Neuronal stem cell (in vitro differentiated cells): Measurements from ENCODE around the gene SLITRK3.

Experiments used
- DNase-seq: peaks from one replicate; pipeline ENCODE4 v3.0.0-alpha.2; 2013; ENCODE audit warnings: low spot score
- H2AFZ ChIP-seq: one replicate; pipeline ENCODE4 v1.6.1; 2013; ENCODE audit warnings: mild to moderate bottlenecking, low read length, inconsistent platforms
- H2AK5ac ChIP-seq: 2 replicates; pipeline ENCODE4 v1.6.1; 2013; ENCODE audit warnings: low read depth, mild to moderate bottlenecking, inconsistent platforms, low read length, moderate library complexity, mixed read lengths
- H2BK120ac ChIP-seq: 2 replicates; pipeline ENCODE4 v1.6.1; 2013; ENCODE audit warnings: low read depth, mild to moderate bottlenecking, inconsistent platforms, low read length, moderate library complexity, mixed read lengths
- H2BK12ac ChIP-seq: one replicate; pipeline ENCODE4 v1.6.1; 2013; ENCODE audit warnings: low read length, inconsistent platforms
- H2BK15ac ChIP-seq: 2 replicates; pipeline ENCODE4 v1.6.1; 2013; ENCODE audit warnings: mild to moderate bottlenecking, low read length, inconsistent platforms, mixed read lengths
- H2BK5ac ChIP-seq: one replicate; pipeline ENCODE4 v1.6.1; 2013; ENCODE audit warnings: inconsistent platforms, mild to moderate bottlenecking, low read length, moderate library complexity
- H3K14ac ChIP-seq: one replicate; pipeline ENCODE4 v1.6.1; 2013; ENCODE audit warnings: low read length, inconsistent platforms
- H3K18ac ChIP-seq: 2 replicates; pipeline ENCODE4 v1.6.1; 2013; ENCODE audit warnings: low read length, inconsistent platforms
- H3K23ac ChIP-seq: 2 replicates; pipeline ENCODE4 v1.6.1; 2013; ENCODE audit warnings: low read depth, mild to moderate bottlenecking, mixed read lengths, low read length, inconsistent platforms; ENCODE audit not compliant: poor library complexity
- H3K27ac ChIP-seq: replicated peaks from 3 replicates; pipeline ENCODE4 v1.5.1; 2013; ENCODE audit warnings: low read length, inconsistent platforms
- H3K27me3 ChIP-seq, 3 experiments: 2 replicates each; pipeline ENCODE4 v1.6.1; 2013; ENCODE audit warnings: low read length in 3 of 3, mild to moderate bottlenecking in 2 of 3, inconsistent platforms in 1 of 3, low read depth in 1 of 3, mixed read lengths in 1 of 3, moderate library complexity in 1 of 3; ENCODE audit not compliant: control insufficient read depth in 3 of 3, insufficient read depth in 3 of 3
- H3K36me3 ChIP-seq, 2 donors: replicated peaks in 1 of 2; 2 replicates each; pipeline ENCODE4 v1.6.1; 2013; ENCODE audit warnings: low read length in 2 of 2; ENCODE audit not compliant: control insufficient read depth in 2 of 2, insufficient read depth in 2 of 2
- H3K4ac ChIP-seq: 2 replicates; pipeline ENCODE4 v1.6.1; 2013; ENCODE audit warnings: inconsistent platforms, mild to moderate bottlenecking, low read length, moderate library complexity
- H3K4me1 ChIP-seq, 2 donors: 1 replicate in 1 of 2; 2 replicates in 1 of 2; pipeline ENCODE4 v1.6.1; 2013; ENCODE audit warnings: low read length in 2 of 2, low read depth in 1 of 2; ENCODE audit not compliant: control insufficient read depth in 2 of 2, insufficient read depth in 1 of 2
- H3K4me2 ChIP-seq: one replicate; pipeline ENCODE4 v1.6.1; 2013; ENCODE audit warnings: mild to moderate bottlenecking, low read length, inconsistent platforms; ENCODE audit not compliant: insufficient read depth, poor library complexity, severe bottlenecking
- H3K4me3 ChIP-seq, 2 donors: 2 replicates each; pipeline ENCODE4 v1.5.1; 2013; ENCODE audit warnings: low read length in 2 of 2, mild to moderate bottlenecking in 2 of 2, inconsistent platforms in 1 of 2, moderate library complexity in 1 of 2
- H3K79me1 ChIP-seq: one replicate; pipeline ENCODE4 v1.6.1; 2013; ENCODE audit warnings: low read depth, mild to moderate bottlenecking, inconsistent platforms, low read length, moderate library complexity
- H3K9ac ChIP-seq: one replicate; pipeline ENCODE4 v1.6.1; 2013; ENCODE audit warnings: mild to moderate bottlenecking, low read depth, low read length, inconsistent platforms; ENCODE audit not compliant: poor library complexity
- H3K9me3 ChIP-seq, 2 donors: replicated peaks in 1 of 2; 2 replicates each; pipeline versions ENCODE3 to v1.6.1; 2013; ENCODE audit warnings: low read length in 2 of 2, mild to moderate bottlenecking in 2 of 2, inconsistent platforms in 1 of 2, low read depth in 1 of 2, mixed read lengths in 1 of 2, moderate library complexity in 1 of 2; ENCODE audit not compliant: control insufficient read depth in 2 of 2, insufficient read depth in 1 of 2
- H4K8ac ChIP-seq: one replicate; pipeline ENCODE4 v1.6.1; 2013; ENCODE audit warnings: low read depth, mild to moderate bottlenecking, inconsistent platforms, low read length, moderate library complexity
- H4K91ac ChIP-seq: one replicate; pipeline ENCODE4 v1.6.1; 2013; ENCODE audit warnings: low read length, low read depth, mild to moderate bottlenecking, inconsistent platforms; ENCODE audit not compliant: poor library complexity
- WGBS, 2 donors: extraction: QIAGEN DNeasy Blood & Tissue Kit; methylation state at CpG; one replicate each; pipeline ENCODE4 v1.1.7; 2013; ENCODE audit warnings: missing lambda C conversion rate in 2 of 2, mixed read lengths in 1 of 2; ENCODE audit not compliant: insufficient read length in 2 of 2, insufficient replicate concordance in 1 of 2; ENCODE audit errors: extremely low coverage in 2 of 2; 5-methylcytosine and 5-hydroxymethylcytosine counted together

The SLITRK3 gene

DNA sequence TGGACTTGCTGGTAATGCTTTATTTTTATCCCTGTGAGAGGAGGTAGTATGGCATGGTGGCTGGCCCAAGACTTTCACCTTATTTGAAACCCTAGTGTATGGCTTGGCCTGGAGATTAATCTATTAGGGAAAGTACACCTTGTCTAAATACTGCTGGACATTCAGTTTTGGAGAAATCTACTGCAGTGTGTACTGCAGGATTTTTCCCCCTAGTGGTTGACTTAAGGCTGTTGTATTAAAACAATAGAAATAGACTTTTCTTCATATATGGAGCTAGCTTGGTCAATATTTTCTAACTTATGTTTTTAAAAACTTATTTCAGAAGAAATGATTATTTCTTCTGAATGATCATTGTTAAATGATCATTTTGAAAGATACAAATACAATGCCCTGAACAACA lies 13.9 kb upstream of the SLITRK3 start:
- Histone ChIP-seq H2BK120ac (no peak overlapping the region), H3K23ac (no peak overlapping the region), H3K18ac (no peak overlapping the region), H3K9ac (no peak overlapping the region), H3K4me1 (peaks cover 0 to 5% of the 10 kb centered on the region in 2 donors), H2BK15ac (no peak overlapping the region), H3K36me3 (no peaks in the 10 kb centered on the region), H3K27ac (no peak overlapping the region), H2AK5ac (no peak overlapping the region), H3K9me3 (no peaks in the 10 kb centered on the region), H2AFZ (no peak overlapping the region), H4K8ac (no peak overlapping the region), H3K79me1 (no peaks in the 10 kb centered on the region), H3K27me3 (peaks cover 0 to 10% (median 0%) of the 10 kb centered on the region in 3 experiments), H2BK5ac (no peak overlapping the region), H3K4me3 (no peak overlapping the region), H2BK12ac (no peak overlapping the region), H4K91ac (no peak overlapping the region), H3K4me2 (no peak overlapping the region), H3K14ac (no peak overlapping the region), H3K4ac (no peak overlapping the region)
- no peak for DNase-seq

- peak overlapping the region; percentile 39 to 63 for H3K4me3 ChIP-seq
- H3K4me1 ChIP-seq = peaks cover 0 to 2% of the 10 kb centered on the region in 2 donors
- H3K36me3 ChIP-seq = no peaks in the 10 kb centered on the region
- no CpG with 5 or more reads among the region's 26 CpGs for WGBS, 2 donors
- no peak overlapping the region for H3K14ac ChIP-seq
- no peak overlapping the region for H4K91ac ChIP-seq
- H2AK5ac ChIP-seq = no peak overlapping the region
- H2BK120ac ChIP-seq = no peak overlapping the region
- H2AFZ ChIP-seq = peak overlapping the region; percentile 93
- no peak overlapping the region for H2BK5ac ChIP-seq
- H3K27ac ChIP-seq = no peak overlapping the region
- H3K23ac ChIP-seq = no peak overlapping the region
- no peak overlapping the region for H2BK15ac ChIP-seq
- no peak overlapping the region for H2BK12ac ChIP-seq
- H3K9ac ChIP-seq = no peak overlapping the region
- peak overlapping the region; percentile 33 for H3K4me2 ChIP-seq
- H3K9me3 ChIP-seq = no peaks in the 10 kb centered on the region
- H3K18ac ChIP-seq = no peak overlapping the region
- DNase-seq = peak; percentile 67
- H4K8ac ChIP-seq = peak overlapping the region; percentile 65
- H3K27me3 ChIP-seq = peaks cover 0 to 10% (median 0%) of the 10 kb centered on the region in 3 experiments
- H3K4ac ChIP-seq = no peak overlapping the region
- H3K79me1 ChIP-seq = no peaks in the 10 kb centered on the region
Observed at GRCh38 chr3:165206454-165207266, 10.5 kb upstream of the SLITRK3 start.

DNA sequence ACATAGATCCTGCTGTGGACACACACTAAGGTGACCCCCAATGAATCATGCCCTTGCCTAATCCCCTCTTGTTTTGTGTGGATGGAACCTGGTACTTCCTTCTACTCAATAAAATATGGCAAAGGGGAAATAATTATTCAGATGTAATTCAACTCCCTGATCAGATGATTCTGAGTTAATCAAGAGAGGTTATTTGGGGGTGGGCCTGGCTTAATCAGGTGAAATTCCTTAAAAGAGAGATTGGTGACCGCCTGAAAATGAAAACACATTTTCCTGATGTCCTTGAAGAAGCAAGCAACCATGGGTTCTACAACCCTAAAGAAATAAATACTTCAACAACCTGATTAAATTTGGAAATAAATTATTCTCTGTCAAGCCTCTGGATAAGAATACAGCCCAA lies 8.3 kb upstream of the SLITRK3 start:
- Histone ChIP-seq H3K9me3 (no peaks in the 10 kb centered on the region), H2AFZ (no peak overlapping the region), H3K36me3 (no peaks in the 10 kb centered on the region), H4K91ac (no peak overlapping the region), H3K4me2 (no peak overlapping the region), H3K4me1 (peaks cover 0 to 2% of the 10 kb centered on the region in 2 donors), H3K79me1 (no peaks in the 10 kb centered on the region), H3K18ac (no peak overlapping the region), H3K27ac (no peak overlapping the region), H2BK5ac (no peak overlapping the region), H2BK12ac (no peak overlapping the region), H3K27me3 (peaks cover 0 to 19% (median 0%) of the 10 kb centered on the region in 3 experiments), H3K23ac (no peak overlapping the region), H3K14ac (no peak overlapping the region), H2BK120ac (no peak overlapping the region), H4K8ac (no peak overlapping the region), H3K4ac (no peak overlapping the region), H3K9ac (no peak overlapping the region), H2BK15ac (no peak overlapping the region), H3K4me3 (no peak overlapping the region), H2AK5ac (no peak overlapping the region)
- no peak for DNase-seq
- WGBS, 2 donors = no CpG with 5 or more reads among the region's 1 CpG

GRCh38 chr3:165202995-165203394 lies 6.8 kb upstream of the SLITRK3 start:
- no peaks in the 10 kb centered on the region for H3K9me3 ChIP-seq
- H3K79me1 ChIP-seq = no peaks in the 10 kb centered on the region
- no peak overlapping the region for H3K14ac ChIP-seq
- H3K23ac ChIP-seq = no peak overlapping the region
- no peak overlapping the region for H2BK120ac ChIP-seq
- no peak overlapping the region for H4K91ac ChIP-seq
- H3K36me3 ChIP-seq = no peaks in the 10 kb centered on the region
- no peak for DNase-seq
- no peak overlapping the region for H2BK5ac ChIP-seq
- no peak overlapping the region for H3K27ac ChIP-seq
- H3K4me3 ChIP-seq = no peak overlapping the region
- WGBS, 2 donors = no CpG with 5 or more reads among the region's 5 CpGs
- no peak overlapping the region for H3K4ac ChIP-seq
- H2BK15ac ChIP-seq = no peak overlapping the region
- no peak overlapping the region for H2BK12ac ChIP-seq
- peaks cover 0 to 34% (median 0%) of the 10 kb centered on the region in 3 experiments for H3K27me3 ChIP-seq
- no peak overlapping the region for H4K8ac ChIP-seq
- no peak overlapping the region for H3K9ac ChIP-seq
- no peak overlapping the region for H2AFZ ChIP-seq
- no peak overlapping the region for H3K18ac ChIP-seq
- peaks cover 0 to 2% of the 10 kb centered on the region in 2 donors for H3K4me1 ChIP-seq
- no peak overlapping the region for H2AK5ac ChIP-seq
- H3K4me2 ChIP-seq = no peak overlapping the region
